ENCODE measurements around the gene STAG2. TPM values are rescaled to one million over a fixed set of nuclear protein-coding genes. Genes with fewer than 3 reads are reported as not detected.

The STAG2 gene
- total RNA-seq, 1 experiment from 2014 or later, result 2.8 TPM

Other genes with a start within 250 kb of the STAG2 start
- gene THOC2, start 228.7 kb upstream of the STAG2 start, total RNA-seq (2014; rRNA removed; shearing (Covaris generic)), result 37.7 and 39.6 TPM in 2 replicates
- gene XIAP, start 101.7 kb upstream of the STAG2 start, total RNA-seq (2014; rRNA removed; shearing (Covaris generic)), result 18.6 and 19.0 TPM in 2 replicates

Data from H4 (cell line).